ENCODE measurements around the gene GLB1L.

The GLB1L gene

DNA sequence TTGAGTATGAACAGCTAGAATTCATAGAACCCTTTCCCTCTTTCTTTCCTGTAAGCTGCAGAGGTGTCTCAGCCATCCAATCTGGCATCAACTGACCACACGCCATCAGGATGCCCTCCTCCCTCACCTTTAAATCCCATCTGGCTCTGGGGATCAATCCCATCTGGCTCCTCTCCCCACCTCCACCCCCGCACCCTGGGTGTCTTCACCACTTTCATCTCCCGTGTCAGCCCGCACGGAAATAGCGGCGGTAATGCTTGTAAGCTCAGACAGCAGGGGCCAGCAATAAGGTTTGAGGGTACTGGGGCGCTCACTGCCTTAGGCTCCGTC lies 7.3 kb upstream of the GLB1L start:
- DNase-seq: no peak

GRCh38 chr2:219252084-219252483 lies 6.8 kb upstream of the GLB1L start:
- DNase-seq: no peak

GRCh38 chr2:219251656-219252055 lies 6.4 kb upstream of the GLB1L start:
- DNase-seq: no peak

DNA sequence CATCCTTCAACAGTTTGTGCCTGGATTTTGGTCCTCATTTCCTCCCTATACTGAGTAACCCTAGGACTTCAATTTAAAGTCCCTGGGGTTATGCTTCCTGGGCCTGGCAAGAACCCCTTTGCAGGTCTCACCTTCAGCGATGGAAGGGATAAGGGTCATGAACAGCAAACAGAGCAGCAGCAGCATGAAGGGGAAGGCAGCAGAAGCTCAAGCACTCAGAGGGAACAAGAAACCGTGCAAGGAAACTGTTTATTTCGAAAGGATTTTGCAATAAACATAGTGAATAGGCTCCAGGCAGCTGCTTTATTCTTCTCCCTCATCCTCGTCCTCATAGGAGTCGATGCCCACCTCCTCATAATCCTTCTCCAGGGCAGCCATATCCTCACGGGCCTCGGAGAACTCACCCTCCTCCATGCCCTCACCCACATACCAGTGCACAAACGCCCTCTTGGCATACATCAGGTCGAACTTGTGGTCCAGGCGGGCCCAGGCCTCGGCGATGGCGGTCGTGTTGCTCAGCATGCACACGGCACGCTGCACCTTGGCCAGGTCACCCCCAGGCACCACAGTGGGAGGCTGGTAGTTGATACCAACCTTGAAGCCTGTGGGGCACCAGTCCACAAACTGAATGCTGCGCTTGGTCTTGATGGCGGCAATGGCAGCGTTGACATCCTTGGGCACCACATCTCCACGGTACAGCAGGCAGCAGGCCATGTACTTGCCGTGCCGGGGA lies 5.0 kb upstream of the GLB1L start:
- no peak for DNase-seq

DNA sequence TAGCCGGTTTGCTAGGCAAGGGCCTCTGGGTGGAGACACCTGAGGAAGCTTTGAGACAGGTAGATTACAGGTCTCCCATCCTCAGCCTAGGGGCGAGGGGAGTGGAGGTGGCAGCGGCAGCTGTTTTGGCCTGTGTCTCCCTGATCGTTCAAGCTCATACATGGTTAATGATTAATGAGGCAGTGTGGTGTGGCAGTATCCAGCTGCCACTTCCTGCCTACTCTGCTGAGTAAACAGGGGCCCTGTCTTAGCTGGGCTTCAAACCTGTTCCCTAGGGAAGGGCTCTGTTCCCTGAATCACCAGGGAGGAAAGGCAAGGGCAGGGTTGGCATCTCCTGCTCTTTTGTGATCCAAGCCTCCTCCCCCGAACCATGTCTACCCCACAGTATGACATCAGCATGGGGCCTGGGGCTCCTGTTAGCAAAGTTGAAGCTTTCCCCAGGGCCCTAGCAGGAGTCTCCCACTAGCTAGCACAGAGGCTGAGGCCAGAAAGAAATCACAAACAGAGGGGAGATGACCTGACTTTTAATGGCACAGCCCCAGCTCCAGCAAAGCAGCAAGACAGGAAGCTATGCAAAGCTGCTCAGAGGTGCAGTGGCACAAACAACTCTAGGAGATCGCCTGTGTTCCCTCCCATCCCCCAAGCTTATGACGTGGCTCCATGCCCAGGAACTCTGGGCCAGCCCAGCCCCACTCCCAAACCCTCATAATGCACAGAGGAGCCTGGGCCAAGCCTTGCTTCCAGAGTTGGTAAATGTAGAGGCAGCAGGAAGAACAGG lies 4.1 kb upstream of the GLB1L start:
- peak; percentile 74 to 82 for DNase-seq

DNA sequence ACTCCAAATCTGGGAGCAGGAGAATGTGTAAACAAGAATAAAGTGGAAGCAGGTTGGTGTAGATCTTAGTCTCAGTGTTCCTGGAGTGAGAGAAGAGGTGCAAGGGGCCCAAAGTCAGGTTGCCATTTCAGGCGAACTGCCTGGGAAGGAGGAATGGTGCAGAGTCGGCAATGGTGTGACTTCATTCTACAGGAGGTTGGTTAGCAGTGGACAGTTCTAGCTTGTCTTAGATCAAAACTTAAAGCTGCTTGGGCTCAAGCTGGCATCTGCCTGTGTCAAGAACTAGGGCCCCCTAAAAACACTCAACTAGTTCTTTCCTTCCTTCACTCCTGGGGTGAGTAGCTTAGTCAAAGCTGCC lies 3.6 kb upstream of the GLB1L start:
- DNase-seq: no peak

DNA sequence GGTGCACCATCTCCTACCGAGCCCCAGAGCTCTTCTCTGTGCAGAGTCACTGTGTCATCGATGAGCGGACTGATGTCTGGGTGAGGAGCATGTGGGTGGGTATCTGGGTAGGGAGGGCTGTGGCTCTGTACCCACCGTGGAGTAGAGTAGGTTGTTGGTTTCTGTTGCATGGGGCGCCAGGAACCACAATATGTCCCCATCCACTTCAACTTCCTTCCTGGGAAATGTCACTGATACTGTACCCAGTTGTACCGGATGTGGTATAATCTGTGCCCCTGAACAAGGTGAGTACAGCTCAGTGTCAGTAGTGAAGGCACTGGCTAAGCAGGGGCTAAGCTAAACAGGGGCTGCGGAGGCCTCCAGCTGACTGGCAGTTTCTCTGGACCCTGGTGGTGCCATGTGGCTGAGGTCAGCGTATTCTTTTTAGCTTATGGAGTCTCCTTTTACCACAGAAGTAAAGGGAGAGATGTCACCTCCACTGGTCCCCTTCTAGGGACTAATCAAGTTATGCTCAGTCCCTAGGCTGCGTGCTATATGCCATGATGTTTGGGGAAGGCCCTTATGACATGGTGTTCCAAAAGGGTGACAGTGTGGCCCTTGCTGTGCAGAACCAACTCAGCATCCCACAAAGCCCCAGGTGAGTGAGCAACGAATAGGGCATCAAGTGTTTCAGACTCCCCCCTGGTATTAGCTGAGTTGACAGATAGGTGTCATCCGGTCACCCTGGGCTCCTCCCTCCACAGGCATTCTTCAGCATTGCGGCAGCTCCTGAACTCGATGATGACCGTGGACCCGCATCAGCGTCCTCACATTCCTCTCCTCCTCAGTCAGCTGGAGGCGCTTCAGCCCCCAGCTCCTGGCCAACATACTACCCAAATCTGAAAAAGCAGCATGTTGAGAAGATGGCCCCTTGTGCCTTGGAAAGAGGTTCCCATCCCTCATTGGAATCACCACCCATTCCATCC lies 2.7 kb upstream of the GLB1L start:
- no peak for DNase-seq

GRCh38 chr2:219246559-219246958 lies 1.3 kb upstream of the GLB1L start:
- DNase-seq: no peak

- DNase-seq: no peak
Measured at GRCh38 chr2:219245899-219246230, 621 bp upstream of the GLB1L start.

DNA sequence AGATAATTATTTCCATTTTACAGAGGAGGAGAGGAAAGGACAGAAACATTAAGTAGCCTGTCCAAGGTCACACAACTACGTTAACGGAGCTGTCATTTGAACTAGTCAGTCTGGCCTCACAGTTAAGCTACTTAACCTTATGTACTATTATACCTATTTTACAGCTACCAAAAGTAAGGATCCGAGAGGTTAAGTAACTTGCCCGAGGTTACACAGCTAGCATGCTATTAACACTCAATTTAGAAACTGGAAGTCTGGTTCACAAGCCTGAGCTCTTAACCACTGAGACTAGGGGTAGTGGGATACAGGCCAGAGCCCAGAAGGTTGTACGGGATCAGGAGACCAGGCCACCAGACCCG lies 476 bp downstream of the GLB1L start:
- DNase-seq: no peak

GRCh38 chr2:219243291-219243761 lies 1.9 kb downstream of the GLB1L start:
- DNase-seq: no peak

- DNase-seq: no peak
Measured at GRCh38 chr2:219234331-219234730, 10.9 kb downstream of the GLB1L start.

DNA sequence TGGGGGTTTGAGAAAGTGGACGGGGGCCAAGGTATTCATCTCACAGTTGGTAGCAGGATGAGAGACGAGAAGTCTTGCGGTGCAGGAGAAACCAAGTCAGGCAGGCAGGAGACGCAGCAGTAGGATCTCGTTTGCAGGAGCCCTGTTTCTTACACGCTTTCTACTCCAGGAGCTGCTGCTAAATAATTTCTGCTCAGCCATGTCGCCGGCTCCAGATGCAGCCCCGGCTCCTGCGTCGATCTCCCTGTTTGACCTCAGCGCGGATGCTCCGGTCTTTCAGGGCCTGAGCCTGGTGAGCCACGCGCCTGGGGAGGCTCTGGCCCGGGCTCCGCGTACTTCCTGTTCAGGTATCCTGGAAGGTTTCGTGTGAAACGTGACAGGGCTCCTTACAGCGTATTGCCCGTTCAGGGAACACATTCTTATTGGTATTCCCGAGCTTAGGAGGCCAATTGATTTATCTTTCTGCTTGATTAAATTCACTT lies 15.1 kb downstream of the GLB1L start:
- DNase-seq: peak in 1 of 2 experiments; percentile 35

DNA sequence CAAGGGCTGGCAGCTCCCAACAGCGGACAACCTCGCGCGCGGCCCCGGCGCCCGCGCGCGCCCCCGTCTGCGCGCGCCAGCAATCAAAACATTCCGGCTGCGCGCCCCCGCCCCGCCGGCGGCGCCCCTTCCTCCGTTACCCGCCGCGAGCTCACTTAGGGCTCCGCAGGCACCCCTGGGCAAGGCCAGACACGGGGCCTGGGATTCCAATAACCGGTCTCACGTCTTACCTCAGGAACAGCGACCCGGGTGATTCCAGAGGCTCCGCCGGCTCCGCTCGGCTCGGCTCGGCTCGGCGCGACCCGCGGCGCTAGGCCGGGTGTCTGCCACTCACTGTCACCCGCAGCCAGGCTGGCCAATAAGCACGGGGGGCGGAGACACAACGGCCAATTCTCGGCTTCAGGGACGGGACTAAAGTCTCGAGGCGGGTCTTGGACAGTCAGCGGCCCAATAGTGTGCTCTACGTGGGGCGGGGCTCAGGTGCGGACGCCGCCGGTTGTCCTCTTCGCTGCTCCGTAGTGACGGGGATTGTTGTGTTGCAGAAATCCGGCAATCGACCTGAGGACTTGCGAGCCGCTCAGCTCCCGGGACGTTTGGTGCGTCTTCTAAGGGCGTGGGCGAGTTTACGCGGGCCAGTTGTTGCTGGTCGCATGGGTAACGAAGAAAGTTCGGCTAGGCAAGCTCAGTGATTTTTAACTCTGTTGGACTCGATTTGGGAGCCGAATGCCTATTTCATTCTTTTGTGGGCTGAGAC lies 15.8 kb downstream of the GLB1L start, which contains the start of the genes ANKZF1 and ATG9A:
Gene ANKZF1, plus strand, starts transcription at position 502 of the 754 bp plus-strand sequence. CDS start 452 bp downstream, outside the sequence.
Gene ATG9A, minus strand, starts transcription at position 332 of the 754 bp plus-strand sequence. CDS start 1,612 bp downstream, outside the sequence.
- peak; percentile 97 to 98 for DNase-seq

- DNase-seq: no peak
Measured at GRCh38 chr2:219228911-219229304, 16.3 kb downstream of the GLB1L start.

GRCh38 chr2:219228041-219228910 lies 17.0 kb downstream of the GLB1L start:
- DNase-seq: no peak

DNA sequence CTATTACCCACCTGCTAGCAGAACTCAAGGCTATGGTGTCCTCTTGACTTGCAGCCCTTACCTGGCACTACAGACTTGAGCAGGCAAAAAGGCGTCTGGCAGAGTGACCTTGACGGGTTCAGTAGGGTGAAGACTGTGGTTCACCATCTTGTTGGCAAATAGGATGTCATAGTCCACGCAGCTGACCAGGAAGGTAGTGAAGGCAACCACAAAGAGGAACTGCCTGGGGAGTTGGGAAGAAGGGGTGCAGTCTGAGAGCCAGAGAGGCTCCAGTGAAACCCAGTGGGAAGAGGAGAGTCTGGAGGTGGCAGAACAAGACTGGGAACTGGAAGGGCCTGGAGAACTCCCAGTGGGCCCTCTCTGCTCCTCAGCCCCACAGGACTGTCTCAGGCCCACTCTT lies 19.9 kb downstream of the GLB1L start:
- DNase-seq: no peak

DNA sequence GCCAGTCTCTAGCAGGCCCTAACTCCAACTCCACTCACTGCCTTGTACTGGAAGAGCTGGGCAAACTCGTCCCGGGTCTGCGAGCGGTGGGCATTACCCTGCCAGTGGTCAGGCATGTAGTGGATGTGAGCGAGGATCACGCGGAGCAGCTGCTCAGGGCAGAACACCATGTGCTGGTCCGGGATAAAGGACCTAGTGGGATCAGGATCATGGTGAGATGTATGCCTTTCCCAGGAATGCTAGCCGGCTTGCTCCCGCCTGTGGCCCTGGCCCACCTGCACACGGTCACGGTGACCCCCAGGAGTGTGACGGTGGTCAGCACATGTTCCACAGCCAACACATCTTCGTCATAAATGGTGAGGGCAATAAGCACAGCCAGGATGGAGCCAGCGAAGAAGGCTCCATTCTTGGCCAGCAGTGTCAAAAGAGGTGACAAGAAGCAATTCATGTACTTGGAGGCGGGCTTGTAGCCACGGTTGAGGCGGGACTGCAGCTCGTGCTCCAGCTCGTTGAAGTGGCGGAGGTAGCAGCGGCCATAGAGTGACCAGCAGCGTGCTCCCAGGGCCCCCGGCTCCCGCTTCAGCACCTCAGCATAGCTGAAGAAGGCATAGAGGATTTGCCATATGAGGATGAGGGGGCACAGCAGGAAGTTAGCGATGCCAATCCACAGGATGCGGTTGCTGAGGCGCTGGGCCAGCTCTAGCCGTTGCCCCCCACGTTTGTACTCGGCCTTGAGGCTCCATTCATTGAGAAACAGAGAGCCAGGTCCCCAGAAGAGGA lies 21.2 kb downstream of the GLB1L start:
- DNase-seq: no peak

DNA sequence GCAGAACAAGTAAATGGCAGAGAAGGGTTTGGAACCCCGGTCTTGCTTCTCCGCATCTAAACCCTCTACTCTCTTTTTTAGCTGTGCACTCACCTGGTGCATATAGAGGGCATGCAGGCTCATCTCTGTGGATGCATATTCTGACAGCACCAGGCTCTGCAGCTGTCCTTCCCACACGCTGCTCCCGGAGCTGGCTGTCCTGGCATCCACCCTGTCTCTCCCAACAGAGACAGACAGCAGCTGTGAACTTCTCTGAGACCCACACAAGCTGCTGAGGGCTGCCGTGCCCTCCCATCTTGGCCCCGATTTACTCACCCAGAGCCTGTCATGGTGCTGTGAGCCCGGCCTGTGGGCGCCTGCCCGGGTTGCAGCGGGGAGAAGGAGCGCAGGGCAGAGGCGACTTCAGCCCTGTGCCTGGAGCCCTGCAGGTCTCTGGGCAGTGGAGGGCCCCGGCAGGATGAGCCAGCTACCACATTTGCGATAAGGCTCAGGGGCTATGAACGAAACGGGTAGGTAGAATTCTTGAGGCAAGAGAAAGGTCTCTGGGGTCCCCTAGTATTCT lies 23.2 kb downstream of the GLB1L start:
- no peak for DNase-seq

Measured in SHP77 (cell line).